GM23248 (cell line): ENCODE measurements around the gene C16orf89.

Experiments
- EZH2 ChIP-seq: fragments of 200-600 bp; sonication (generic); IDR thresholded peaks from 2 replicates; pipeline ENCODE4 v1.6.1; 2018; ENCODE audit warnings: antibody characterized with exemption, mild to moderate bottlenecking; ENCODE audit not compliant: insufficient read depth, poor library complexity, severe bottlenecking
- EZH2phosphoT487 ChIP-seq: fragments of 200-600 bp; sonication (generic); IDR thresholded peaks from 2 replicates; pipeline ENCODE4 v1.6.1; 2018; ENCODE audit warnings: antibody characterized with exemption, moderate library complexity, mild to moderate bottlenecking, low read depth; ENCODE audit not compliant: insufficient read depth

DNA sequence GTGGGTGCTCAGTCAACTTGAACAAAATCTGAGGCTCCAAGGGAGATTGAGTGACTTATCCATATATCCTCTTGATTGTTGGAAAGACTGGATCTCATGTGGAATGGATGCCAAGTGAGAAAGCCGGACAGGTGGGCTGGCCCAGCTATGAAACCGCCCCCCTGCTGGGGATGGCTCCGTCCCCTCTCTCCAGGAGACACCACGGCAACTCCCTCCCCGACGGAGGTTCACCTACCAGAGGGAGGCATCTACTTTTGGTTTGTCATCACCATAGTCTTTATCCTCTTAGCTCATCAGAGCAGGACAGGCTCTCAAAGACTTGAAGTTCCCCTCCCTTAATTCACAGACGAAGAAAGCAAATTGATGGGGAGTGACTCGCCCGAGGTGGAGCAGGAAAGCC is 4.1 kb upstream of the C16orf89 start:
- TF ChIP-seq EZH2phosphoT487 (no peak), EZH2 (no peak)
